ENCODE data around the gene ZGLP1. TPM values are rescaled to one million over a fixed set of nuclear protein-coding genes. Genes with fewer than 3 reads are reported as not detected.

Gene ZGLP1
- total and polyA plus RNA-seq, 2 of the 13 experiments (the other 11 are each of a cell fraction or from before 2014, with no cell fraction given), result 2.4 to 3.0 TPM

- TF ChIP-seq SYNCRIP (IDR thresholded peaks at IDR 0.05; ENCODE audit: insufficient read depth, low read depth, low read length) (no peak), ARNTL (CRISPR knock-in tag; IDR thresholded peaks at IDR 0.05) (0 out of 2 replicates have a peak, but pooled peaks have one; percentile 17), HBP1 (CRISPR knock-in tag; IDR thresholded peaks at IDR 0.05; ENCODE audit: low read depth) (peak; percentile 34; the same call in 1 of the 2 replicates), KLF6 (CRISPR knock-in tag; IDR thresholded peaks at IDR 0.05) (no peak), THAP11 (CRISPR knock-in tag; IDR thresholded peaks at IDR 0.05) (0 out of 2 replicates have a peak, but pooled peaks have one; percentile 12), ZNF317 (CRISPR knock-in tag; IDR thresholded peaks at IDR 0.05) (0 out of 2 replicates have a peak, but pooled peaks have one; percentile 44), RORA (CRISPR knock-in tag; IDR thresholded peaks at IDR 0.05) (no peak), ZFP62 (CRISPR knock-in tag; IDR thresholded peaks at IDR 0.05) (no peak), NONO (IDR thresholded peaks at IDR 0.05) (no peak), NONO (CRISPR knock-in tag; conservative IDR thresholded peaks at IDR 0.05) (0 out of 2 replicates have a peak, but pooled peaks have one; percentile 18), TRIM24 (CRISPR knock-in tag; IDR thresholded peaks at IDR 0.05) (no peak), ELF1 (CRISPR knock-in tag; IDR thresholded peaks at IDR 0.05) (peak; percentile 42; the same call in 1 of the 2 replicates), GABPB1 (CRISPR knock-in tag; IDR thresholded peaks at IDR 0.05) (peak; percentile 89), ZNF432 (CRISPR knock-in tag; IDR thresholded peaks at IDR 0.05; ENCODE audit: borderline replicate concordance) (no peak)
- TF ChIP-seq, protein P1, sequence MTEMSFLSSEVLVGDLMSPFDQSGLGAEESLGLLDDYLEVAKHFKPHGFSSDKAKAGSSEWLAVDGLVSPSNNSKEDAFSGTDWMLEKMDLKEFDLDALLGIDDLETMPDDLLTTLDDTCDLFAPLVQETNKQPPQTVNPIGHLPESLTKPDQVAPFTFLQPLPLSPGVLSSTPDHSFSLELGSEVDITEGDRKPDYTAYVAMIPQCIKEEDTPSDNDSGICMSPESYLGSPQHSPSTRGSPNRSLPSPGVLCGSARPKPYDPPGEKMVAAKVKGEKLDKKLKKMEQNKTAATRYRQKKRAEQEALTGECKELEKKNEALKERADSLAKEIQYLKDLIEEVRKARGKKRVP (CRISPR knock-in tag; IDR thresholded peaks at IDR 0.05), result 0 out of 4 replicates have a peak, but pooled peaks of 1 of the 2 experiments have one; percentile 26
- TF ChIP-seq, protein P2, sequence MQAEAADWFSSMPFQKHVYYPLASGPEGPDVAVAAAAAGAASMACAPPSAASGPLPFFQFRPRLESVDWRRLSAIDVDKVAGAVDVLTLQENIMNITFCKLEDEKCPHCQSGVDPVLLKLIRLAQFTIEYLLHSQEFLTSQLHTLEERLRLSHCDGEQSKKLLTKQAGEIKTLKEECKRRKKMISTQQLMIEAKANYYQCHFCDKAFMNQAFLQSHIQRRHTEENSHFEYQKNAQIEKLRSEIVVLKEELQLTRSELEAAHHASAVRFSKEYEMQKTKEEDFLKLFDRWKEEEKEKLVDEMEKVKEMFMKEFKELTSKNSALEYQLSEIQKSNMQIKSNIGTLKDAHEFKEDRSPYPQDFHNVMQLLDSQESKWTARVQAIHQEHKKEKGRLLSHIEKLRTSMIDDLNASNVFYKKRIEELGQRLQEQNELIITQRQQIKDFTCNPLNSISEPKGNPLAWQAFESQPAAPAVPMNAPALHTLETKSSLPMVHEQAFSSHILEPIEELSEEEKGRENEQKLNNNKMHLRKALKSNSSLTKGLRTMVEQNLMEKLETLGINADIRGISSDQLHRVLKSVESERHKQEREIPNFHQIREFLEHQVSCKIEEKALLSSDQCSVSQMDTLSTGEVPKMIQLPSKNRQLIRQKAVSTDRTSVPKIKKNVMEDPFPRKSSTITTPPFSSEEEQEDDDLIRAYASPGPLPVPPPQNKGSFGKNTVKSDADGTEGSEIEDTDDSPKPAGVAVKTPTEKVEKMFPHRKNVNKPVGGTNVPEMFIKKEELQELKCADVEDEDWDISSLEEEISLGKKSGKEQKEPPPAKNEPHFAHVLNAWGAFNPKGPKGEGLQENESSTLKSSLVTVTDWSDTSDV (CRISPR knock-in tag; IDR thresholded peaks at IDR 0.05), result 0 out of 2 replicates have a peak, but pooled peaks have one; percentile 19
- TF ChIP-seq, protein P3, sequence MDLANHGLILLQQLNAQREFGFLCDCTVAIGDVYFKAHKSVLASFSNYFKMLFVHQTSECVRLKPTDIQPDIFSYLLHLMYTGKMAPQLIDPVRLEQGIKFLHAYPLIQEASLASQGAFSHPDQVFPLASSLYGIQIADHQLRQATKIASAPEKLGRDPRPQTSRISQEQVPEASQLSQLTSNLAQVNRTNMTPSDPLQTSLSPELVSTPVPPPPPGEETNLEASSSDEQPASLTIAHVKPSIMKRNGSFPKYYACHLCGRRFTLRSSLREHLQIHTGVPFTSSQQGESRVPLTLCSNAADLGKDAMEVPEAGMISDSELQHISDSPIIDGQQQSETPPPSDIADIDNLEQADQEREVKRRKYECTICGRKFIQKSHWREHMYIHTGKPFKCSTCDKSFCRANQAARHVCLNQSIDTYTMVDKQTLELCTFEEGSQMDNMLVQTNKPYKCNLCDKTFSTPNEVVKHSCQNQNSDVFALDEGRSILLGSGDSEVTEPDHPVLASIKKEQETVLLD (CRISPR knock-in tag; IDR thresholded peaks at IDR 0.05; ENCODE audit: low read depth), result 0 out of 2 replicates have a peak, but pooled peaks have one; percentile 32
- TF ChIP-seq, protein P4, sequence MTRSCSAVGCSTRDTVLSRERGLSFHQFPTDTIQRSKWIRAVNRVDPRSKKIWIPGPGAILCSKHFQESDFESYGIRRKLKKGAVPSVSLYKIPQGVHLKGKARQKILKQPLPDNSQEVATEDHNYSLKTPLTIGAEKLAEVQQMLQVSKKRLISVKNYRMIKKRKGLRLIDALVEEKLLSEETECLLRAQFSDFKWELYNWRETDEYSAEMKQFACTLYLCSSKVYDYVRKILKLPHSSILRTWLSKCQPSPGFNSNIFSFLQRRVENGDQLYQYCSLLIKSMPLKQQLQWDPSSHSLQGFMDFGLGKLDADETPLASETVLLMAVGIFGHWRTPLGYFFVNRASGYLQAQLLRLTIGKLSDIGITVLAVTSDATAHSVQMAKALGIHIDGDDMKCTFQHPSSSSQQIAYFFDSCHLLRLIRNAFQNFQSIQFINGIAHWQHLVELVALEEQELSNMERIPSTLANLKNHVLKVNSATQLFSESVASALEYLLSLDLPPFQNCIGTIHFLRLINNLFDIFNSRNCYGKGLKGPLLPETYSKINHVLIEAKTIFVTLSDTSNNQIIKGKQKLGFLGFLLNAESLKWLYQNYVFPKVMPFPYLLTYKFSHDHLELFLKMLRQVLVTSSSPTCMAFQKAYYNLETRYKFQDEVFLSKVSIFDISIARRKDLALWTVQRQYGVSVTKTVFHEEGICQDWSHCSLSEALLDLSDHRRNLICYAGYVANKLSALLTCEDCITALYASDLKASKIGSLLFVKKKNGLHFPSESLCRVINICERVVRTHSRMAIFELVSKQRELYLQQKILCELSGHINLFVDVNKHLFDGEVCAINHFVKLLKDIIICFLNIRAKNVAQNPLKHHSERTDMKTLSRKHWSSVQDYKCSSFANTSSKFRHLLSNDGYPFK (CRISPR knock-in tag; IDR thresholded peaks at IDR 0.05; ENCODE audit: borderline replicate concordance), result no peak
- TF ChIP-seq, protein P5, sequence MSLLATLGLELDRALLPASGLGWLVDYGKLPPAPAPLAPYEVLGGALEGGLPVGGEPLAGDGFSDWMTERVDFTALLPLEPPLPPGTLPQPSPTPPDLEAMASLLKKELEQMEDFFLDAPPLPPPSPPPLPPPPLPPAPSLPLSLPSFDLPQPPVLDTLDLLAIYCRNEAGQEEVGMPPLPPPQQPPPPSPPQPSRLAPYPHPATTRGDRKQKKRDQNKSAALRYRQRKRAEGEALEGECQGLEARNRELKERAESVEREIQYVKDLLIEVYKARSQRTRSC (CRISPR knock-in tag; IDR thresholded peaks at IDR 0.05; ENCODE audit: low read depth), result 0 out of 2 replicates have a peak, but pooled peaks have one; percentile 35
Measured at GRCh38 chr19:10292206-10292788, 17.3 kb downstream of the ZGLP1 start (continued).

Data from HepG2 (cell line).